ENCODE results near the gene NKX3-2.

The NKX3-2 gene

DNA sequence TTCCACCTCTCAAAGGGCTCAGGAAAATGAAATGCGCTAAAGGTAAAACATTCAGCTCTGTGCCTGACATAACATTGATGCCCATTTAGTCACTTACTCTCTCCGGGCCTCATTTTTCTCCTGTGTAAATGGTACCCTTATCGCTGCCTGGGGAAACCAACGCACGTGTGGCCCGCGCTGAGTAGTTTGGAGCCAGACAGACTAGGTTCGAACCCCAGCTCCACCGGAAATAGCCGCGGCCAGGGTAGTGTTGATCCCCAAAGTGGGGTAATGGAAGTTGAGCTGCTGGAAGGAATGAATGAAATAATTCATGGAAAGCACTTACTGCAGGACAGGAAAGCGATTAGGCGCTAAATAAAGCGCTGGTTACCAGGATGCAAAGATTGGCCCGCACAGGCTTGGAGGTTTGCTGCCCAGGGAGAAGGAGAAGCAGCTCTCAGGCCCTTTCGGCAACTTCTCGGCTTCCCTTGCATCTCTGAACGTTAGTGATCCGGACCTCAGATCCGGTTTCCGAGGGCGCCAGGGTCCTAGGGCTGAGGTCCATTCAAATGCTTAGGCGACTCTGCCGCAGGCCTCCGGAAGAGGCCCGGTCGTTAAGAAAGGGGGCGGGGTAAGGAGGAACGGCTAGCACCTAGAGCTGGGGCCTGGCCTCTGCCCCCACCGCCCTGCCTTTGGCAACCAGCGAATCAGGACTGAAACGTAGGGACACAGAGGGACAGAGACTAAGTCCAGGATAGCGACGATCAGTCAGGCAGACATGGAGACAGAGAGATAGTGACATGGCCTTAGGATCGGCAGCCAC lies 13.3 kb downstream of the NKX3-2 start:
- no peak for DNase-seq

DNA sequence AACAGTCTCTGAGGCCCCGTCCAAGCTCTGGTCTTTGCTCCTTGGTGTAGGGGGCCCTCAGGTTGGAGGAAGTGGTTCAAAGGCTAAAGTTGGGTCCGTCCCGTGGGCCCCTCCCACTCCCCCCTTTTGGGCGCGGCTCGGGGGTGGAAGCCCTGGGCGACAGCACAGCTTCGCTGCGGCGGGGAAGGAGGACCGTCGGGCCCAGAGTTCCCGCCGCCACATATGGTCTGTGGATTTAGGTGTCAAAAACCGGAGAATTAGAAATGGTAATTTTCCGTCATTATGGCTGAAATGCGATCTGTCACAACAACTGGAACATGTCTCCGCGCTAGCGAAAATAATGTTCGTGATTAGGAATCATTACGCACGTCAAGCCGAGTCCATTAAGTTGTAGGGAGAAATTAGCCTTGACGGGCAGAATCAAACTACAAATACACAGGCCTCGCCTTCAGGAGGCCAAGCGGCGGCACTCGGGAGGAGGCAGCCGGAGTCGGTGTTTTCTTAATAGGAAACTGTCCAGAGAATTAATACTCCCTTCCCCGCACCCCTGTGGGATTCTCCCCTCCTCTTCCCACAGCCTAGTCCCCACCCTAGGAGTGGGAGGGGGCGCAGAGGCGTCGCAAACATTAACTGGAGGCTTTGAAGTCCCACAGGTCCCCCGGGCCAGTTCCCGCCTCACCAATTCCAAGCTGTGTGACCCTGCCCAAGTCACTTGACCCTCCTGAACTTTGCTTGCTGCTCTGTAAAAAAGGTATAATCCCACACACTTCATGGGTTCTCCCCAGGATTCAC lies 15.0 kb downstream of the NKX3-2 start:
- DNase-seq, result no peak

DNA sequence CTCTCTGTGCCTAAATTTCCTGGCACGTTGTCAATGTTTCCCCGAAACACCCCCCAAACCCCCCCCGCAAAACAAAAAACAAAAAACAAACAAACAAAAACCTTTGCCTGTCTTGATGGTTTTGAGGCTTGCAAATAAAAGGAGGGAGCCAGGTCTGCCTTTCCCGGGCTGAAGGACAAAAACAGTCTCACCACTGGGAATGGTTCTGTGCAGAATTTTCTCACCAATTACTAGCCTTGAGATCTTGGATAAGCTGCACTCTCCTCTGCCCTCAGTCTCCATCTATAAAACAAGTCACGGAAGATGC lies 15.5 kb downstream of the NKX3-2 start:
- no peak for DNase-seq

DNA sequence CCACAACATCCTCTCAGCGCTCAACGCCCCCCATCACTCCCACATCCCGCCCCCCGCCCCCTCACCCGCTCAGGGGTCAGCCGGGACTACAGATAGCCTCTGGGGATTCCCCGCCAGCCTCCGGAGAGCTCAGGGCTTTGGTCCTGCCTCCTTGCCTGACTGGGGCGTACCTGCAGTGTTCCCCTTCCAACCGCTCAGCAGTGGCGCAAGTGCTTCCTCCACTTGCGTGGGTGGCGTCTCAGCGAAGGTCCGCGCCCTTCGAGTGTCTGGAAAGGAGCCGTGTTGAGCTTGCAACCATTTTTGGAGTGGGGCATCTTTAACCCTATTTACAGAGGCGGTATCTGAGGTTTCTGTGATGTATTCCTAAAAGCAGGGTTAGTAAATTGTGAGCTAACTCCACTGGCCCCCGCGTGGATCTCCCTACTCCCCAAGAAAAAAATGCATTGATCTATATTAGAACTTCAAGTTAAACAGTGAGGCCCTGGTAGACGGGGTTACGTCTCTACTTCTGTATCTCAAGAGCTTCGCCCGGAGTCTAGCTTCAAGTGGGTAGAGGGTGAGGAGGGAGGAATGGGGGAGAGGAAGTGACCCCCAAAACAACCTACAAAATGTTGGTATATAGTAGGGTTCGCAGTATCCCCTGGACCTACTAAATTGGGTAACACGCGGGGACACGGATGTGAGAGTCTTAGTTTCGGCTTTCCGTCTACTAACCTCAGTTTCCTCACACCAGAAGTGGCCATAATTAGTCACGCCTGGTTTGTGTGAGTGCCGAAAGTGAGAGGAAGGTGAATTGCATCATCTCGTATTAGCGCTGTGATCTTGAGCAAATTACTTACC lies 16.1 kb downstream of the NKX3-2 start:
- no peak for DNase-seq

DNA sequence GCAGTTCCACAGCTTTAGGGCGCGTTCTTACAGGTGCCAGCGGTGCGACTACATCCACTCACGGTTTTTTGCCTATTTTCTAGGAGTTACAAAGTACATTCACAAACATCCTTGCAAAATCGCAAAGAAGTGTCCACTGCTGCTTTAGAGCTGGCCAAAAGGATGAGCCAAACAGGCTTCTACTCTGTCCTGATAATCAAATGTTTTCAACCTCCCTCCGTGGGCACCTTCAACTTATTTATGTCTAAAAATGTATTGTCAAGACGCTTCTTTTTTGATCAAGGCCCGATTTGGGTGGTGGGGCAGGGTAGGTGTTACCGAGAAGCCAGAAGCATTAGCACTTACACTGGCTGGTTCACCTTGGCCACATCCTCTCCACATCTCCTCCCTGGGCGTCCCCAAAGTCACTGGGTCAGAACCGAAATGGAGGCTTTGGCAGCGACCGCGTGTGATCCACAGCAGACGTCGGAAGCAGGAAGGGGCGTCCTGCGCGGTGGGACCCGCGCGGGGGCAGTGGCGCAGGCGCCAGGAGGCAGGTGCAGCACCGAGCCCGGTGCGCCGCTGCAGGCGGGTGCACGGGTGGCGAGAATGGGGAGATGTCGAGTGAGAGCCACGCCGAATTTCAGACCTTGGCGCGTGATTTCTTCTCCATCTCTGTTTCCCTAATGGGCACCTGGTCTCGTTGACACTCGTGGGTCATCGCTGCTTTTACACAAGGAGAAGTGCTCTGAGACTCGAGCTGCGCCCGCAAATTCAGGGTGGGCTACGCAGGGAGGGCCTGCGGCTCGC lies 16.9 kb downstream of the NKX3-2 start:
- DNase-seq, result no peak

DNA sequence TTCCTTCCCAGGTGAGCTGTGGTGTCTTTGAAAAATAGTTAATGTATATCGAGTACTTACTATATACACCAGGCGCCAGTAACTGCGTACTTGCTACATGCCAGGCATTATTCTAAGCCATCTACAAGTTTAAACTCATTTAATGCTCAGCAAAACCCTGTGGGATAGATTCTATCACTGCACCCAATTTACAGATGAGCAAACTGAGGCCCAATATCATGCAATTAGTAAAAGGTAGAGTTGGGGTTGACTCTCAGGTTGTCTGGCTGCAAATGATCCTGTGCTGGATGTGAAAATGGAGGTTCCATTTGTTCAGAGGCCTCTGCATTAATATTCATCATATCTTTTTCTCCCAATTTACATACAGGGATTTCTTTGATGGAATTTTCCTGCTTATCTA lies 17.6 kb downstream of the NKX3-2 start:
- DNase-seq, result no peak

DNA sequence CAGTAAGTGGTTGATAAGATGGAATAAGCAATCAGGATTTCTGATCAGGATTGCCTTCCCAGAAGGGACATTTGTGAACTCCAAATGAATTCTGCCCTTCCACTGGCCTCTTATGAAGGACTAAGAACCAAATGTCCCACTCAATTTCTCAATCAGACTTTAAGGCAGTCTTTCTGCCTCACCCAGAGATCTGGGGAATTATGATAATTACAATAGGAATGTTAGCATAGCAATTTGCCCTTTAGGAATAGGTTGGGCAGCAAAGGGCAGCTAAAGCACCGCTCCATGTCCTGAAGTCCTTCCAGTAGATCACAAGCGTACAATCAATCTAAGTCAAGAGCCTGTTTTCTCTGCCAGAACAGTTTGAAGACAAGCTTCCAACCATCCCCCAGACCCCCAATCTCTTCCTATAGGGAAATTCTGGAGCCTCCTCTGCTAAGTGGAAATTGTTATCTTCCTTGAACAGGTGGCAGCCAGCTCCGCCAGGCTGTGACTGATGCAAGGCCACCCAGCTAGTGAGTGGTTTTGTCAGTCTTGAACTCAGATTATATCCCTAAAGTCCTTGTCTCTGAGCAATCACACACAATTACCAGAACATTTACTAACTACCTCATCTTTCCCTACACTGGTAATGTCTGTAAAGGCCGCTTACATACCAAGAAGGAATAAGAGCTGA lies 18.6 kb downstream of the NKX3-2 start:
- DNase-seq, result no peak

DNA sequence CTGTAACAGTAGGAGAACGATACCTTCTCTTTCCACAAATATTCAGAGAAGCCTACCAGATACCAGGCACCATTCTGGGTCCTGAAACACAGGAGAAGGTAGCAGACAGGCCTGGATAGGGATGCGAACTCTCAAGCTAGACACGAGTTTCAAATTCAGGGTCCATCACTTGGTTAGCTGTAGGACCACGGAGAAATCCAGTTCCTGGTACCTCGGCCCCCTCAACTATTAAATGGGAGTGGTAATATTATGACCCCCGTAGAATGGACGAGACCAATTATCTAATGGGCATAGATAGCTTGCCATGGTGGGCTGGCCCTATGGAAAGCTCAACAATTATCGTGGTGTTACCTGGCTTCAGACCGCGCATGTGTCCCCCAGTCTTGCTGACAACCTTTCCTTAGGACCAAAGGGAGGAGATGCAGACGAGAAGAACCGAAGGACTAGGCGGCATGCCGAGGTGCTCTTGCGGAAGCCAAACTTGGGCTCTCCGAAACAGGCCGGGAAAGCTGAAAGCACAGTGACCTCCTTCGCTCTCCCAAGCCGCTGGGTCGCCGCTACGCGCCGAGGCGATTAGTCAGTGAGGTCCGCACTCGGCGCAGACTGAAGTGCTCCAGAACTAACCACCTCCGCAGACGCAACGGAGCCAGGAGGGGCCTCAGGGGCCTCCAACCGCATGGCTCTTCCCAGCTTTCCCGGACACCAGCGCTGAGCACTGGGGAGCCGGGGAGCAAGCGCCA lies 19.6 kb downstream of the NKX3-2 start:
- DNase-seq, result no peak

DNA sequence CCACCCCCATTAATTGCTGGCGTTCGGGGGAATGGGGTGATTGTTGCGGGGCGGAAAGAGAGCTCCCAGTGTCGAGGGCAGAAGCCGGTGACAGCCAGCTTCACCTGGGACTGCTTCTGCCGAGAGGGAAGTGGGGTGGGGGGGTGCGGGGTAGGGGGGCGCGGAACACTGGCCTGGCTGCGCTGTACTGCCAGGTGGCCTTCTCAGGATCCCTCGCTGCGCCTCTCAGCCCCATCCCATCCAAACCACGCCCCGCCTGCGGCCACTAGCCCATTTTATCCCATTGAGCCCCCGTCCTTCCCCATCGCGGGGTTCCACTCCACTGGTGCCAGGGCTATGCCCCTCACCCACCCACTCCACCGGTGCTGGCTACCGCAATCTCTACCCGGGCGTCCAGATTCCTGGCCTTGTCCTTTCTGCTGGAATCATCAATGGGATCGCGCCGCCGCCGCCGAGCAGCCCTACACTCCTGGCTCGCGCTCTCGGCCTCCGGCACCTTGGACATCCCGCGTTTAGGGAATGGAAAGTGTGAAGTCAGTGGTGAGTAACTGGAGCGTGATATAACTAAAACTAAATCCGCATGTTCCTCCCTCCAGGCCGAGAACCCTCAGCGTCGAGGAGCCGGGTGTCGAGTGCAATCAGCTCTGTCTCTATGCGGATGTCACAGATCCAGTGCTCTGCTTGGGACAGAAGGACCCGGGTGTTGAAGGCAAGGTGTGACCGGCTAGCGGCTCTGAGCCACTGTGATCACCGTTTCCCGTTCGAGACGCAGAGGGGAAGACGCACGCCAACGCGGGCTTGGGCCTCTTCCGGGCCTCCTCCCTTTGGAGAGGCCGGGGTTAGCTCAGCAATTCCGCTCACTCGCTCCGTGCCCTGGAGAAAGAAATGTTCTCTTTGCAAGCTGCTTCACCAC lies 20.5 kb downstream of the NKX3-2 start:
- no peak for DNase-seq

DNA sequence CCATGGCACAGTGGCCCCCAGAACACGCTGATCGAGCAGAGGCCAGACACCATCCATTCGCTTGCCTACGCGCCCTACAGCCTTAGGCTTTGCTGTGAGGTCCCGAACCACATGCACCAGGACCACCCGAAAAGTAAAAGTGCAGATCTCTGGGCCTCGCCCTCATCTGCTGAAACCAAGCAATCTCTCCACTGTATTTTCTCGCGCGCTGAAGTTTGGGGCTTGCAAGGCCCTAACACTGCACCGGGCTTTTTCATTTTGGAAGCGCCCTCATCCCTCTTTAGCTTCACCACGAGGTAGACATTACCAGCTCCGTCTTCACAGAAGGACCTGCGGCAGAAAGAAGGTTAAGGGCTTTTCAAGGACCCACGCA lies 21.2 kb downstream of the NKX3-2 start:
- no peak for DNase-seq

DNA sequence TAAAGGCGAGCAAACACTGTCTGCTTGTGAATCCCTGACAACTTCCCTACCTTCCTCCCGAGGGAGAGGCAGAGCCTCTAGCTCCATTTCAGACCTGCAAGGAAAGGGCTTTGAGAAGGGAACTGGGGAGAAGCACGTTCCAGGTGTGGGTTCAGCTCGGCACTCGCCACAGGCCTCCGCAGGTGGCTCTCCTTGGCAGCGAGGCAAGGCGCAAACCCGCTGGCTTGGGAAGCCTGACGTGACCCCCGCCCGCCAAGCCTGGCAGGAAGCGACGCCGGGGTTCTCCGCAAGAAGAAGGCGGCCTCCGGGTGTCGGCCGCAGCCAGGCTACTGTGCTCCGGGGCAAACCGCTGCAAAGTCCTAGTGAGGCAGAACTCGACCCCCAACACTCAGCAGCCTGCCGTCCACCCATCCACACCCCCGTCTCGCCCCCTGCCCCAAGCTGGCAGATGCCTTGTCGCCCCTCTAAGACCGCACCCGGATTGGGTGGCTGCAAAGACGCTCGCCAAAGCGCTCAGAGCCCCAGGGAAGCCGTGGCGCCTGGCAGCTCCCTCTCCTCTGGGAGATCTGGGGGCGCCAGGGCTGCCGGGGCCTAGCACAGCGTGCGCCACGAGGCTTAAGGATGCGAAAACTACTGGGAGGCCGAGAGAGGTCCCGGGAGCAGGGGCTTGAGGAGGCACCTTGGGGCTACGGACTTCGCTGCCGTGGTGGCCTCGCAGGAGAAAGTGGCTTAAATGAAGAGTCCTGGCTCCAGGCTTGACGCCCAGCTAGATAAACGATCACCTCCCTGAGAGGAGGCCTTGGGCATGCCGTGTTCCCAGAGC lies 21.8 kb downstream of the NKX3-2 start:
- DNase-seq, result no peak

DNA sequence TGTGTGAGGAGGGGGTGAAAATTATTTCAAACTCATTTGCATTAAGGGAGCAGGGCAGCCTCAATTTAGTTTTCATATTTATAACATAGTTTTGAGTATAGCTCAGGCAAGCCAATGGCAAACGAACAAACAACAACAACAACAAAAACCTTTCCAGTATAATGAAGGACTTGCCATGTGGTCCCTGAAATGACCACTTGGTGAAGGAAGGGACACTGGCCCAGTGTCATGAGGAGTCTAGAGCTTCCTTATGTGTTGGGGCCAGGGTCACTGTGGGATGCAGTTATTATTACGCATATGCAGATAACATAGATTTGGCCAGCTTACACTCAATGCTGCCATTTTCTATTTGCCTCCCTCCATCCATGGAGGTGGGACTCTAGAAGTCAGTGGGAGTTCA lies 23.3 kb downstream of the NKX3-2 start:
- no peak for DNase-seq

DNA sequence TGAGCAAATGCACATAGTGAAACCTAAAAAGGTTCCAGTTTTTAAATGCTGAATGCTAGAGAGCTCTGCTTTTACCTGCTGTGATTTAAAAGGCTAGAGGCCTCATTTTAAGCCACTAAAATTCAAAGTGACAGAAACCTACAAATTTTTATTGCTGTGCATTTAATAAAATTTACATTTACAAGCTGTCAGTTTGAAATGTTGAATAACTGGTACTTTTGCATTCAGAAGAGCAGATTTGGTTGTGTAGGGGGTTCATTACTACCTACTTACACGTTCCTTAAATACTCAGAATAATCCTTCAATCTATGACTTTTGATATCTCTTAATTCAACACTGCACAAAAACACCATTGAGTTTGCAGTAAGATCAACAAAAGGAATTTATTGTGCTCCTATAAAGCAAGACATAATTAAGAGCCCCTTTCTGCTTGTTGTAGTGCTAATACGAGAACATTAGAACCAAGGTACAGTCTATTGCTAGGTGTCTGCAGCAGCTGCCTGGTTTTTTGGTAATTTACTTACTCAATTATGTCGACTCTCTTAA lies 27.9 kb downstream of the NKX3-2 start:
- DNase-seq, result no peak

DNA sequence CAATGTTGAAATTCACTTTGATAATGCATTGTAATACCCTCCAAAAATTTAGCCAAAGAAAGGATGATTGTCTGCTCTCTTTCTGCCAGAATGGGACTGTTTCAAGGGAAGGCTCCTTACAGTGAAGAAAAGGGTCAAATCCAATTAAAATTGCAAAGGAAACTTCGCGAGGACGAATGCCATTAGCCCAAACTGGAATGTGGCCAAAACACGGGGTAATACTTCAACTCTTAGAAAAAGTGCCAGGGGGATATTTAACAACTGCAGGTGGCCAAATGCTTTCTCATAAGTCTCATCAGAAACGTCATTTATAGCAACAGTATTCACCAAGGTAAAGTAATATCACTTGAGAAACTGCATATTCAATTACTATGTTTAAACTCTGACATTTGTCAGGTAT lies 29.0 kb downstream of the NKX3-2 start:
- DNase-seq, result no peak

DNA sequence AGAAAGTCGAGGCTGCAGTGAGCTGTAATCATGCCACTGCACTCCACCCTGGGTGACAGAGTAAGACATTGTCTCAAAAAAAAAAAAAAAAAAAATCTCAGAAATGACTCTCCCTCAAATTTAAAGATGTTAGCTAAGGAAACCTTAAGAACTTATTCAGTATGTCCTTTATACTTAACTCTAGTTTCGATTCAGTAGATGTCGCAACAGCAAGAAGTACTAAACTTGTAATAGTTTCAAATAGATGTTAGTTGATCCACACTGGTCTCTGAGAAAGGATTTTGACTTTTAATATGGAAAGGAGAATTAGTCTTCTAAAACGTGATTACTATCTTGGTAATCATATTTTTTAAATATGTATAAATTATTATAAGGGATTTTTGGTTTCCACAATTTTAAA lies 29.6 kb downstream of the NKX3-2 start:
- DNase-seq, result no peak

DNA sequence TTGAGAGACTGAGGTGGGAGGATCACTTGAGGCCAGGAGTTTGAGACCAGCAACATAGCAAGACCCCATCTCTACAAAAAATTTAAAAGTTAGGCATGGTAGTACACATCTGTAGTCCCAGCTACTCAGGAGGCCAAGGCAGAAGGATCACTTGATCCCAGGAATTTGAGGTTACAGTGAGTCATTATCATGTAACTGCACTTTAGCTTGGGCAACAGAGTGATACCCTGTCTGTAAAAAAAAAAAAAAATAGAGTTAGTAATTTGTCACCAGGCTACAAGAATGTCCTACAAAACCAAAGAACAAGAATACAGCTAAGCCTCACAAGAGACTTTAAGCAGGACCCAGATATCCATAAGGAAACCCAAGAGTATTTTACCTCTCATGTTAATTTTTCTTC lies 33.2 kb downstream of the NKX3-2 start:
- no peak for DNase-seq

DNA sequence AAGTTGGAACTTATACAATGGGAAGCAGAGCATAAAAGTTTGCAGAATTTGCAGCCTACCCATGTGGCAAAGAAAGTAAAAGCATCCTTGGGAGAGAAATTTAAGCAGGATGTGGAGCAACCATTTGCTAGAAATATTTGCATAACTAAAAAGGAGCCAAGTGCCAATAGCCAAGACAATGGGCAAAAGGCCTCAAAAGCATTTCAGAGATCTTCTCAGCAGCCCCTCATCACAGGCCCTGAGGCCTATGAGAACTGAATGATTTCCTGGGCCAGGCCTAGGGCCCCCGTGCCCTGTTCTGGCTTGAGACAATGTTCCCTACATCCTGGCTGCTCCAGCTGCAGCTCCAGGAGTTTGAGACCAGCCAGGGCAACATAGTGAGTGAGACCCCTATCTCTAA lies 34.9 kb downstream of the NKX3-2 start:
- DNase-seq, result no peak

DNA sequence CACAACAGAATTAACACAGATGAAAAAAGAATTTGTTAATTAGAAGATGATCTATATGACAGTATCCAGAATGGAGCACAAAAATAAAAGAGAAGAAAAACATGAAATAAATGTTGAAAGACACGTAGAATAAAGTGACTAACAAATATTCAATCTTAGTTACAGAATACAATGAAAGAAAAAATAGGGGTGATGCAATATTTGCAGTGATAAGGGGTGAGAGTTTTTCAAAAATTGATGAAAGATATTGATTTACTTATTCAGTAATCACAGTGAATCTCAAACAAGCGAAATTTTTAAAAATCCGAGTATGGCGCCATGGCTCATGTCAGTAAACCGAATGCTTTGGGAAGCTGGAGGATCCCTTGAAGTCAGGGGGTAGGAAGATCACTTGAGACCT lies 39.9 kb downstream of the NKX3-2 start:
- DNase-seq, result no peak

DNA sequence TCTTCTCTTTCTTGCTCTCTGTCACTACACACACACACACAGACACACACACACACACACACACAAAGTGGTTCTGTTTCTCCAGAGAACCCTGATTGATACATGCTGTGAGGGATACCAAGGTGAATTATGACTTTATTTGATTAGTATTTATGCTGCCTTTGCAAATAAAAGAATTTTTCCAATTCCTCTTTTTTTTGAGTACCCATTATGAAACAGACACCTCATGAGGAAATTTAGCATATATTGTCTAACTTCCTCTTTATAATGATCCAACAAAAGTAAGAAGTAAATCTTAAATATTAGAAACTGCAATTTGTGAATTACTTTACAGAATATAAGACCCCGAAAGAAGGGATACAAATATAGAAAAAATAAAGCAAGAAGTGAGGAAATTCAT lies 45.8 kb downstream of the NKX3-2 start:
- DNase-seq, result no peak
